Stomach (tissue), 9 donors: ENCODE results near the gene CHD6. TPM values are rescaled to one million over a fixed set of nuclear protein-coding genes. Genes with fewer than 3 reads are reported as not detected.

Experiments
- DNase-seq, 2 donors: peaks; one replicate each; pipeline versions ENCODE4 v3.0.0 to v3.0.0-alpha.2; 2013 to 2019
- H3K27ac ChIP-seq, 5 donors: fragments of 200-600 bp in 4 of 5; sonication (generic) in 4 of 5; one replicate each; pipeline ENCODE4 v1.5.1; 2013 to 2019; ENCODE audit warnings: mild to moderate bottlenecking in 1 of 5, moderate library complexity in 1 of 5
- H3K27me3 ChIP-seq, 3 donors: fragments of 200-600 bp; sonication (generic); one replicate each; pipeline ENCODE4 v1.5.1; 2017 to 2019; ENCODE audit warnings: mixed run types in 1 of 3
- H3K36me3 ChIP-seq, 4 donors: fragments of 200-600 bp; sonication (generic); 1 replicate in 3 of 4; 2 replicates in 1 of 4; pipeline ENCODE4 v1.5.1; 2016 to 2019
- H3K4me1 ChIP-seq, 4 donors: fragments of 200-600 bp; sonication (generic); one replicate each; pipeline ENCODE4 v1.5.1; 2016 to 2019
- H3K4me3 ChIP-seq, 4 donors: fragments of 200-600 bp; sonication (generic) in 3 of 4; one replicate each; pipeline ENCODE4 v1.5.1; 2016 to 2019; ENCODE audit warnings: mild to moderate bottlenecking in 1 of 4
- H3K9me3 ChIP-seq, 4 donors: fragments of 200-600 bp; sonication (generic); one replicate each; pipeline ENCODE4 v1.5.1; 2016 to 2019
- EP300 ChIP-seq: sonication (generic); formaldehyde crosslinking; IDR thresholded peaks from one replicate; pipeline ENCODE4 v1.6.1; 2017; ENCODE audit warnings: antibody characterized with exemption
- POLR2A ChIP-seq, 4 donors: fragments of 450-650 bp; IDR thresholded peaks; one replicate each; pipeline ENCODE4 v1.6.1; 2016; ENCODE audit warnings: antibody characterized with exemption in 4 of 4, control low read depth in 2 of 4, mild to moderate bottlenecking in 1 of 4, moderate library complexity in 1 of 4
- POLR2AphosphoS5 ChIP-seq, 3 donors: sonication (generic); formaldehyde crosslinking; IDR thresholded peaks; one replicate each; pipeline ENCODE4 v1.6.1; 2016; ENCODE audit warnings: antibody characterized with exemption in 3 of 3
- whole genome bisulfite sequencing, 5 donors: extraction: QIAGEN DNeasy Blood & Tissue Kit in 3 of 5; methylation state at CpG; one replicate each; pipeline versions ENCODE4 v1.1.5 to v1.1.7; 2013 to 2018; 5-methylcytosine and 5-hydroxymethylcytosine counted together
- intact Hi-C: fragments of 100-400 bp; cut with DNase I; formaldehyde crosslinking; loops from one replicate; pipeline ENCODE4 v1.15.1; 2023; ENCODE audit warnings: low total_unique reads
- polyA plus RNA-seq, 3 donors: library from polyadenylated mRNA; stranded (reverse); fragments of 200-250 nt; gene quantifications; one replicate each; pipeline ENCODE4 v1.2.3, GENCODE V29; 2013
- total RNA-seq, 5 donors: library from RNA; depleted of rRNA; stranded (reverse); fragments of >200 nt; gene quantifications; one replicate each; pipeline versions ENCODE4 v1.1.0 to v1.2.3, GENCODE V29; 2014 to 2016
- TF ChIP-seq, protein P1 (sequence below), 7 experiments: fragments of 450-650 bp in 4 of 7; fragments of 200-600 bp in 3 of 7; sonication (generic) in 3 of 7; IDR thresholded peaks; one replicate each; pipeline ENCODE4 v1.5.1; 2016 to 2019; ENCODE audit warnings: antibody characterized with exemption in 7 of 7, control low read depth in 2 of 7, mild to moderate bottlenecking in 1 of 7
- donor health status: healthy with polysubstance abuse.
- donor health status: Bipolar disorder and iron deficiency.
- donor health status: healthy.

The CHD6 gene
- total and polyA plus RNA-seq, 8 donors: 4.4 to 84.6 (median 47.5) TPM

DNA sequence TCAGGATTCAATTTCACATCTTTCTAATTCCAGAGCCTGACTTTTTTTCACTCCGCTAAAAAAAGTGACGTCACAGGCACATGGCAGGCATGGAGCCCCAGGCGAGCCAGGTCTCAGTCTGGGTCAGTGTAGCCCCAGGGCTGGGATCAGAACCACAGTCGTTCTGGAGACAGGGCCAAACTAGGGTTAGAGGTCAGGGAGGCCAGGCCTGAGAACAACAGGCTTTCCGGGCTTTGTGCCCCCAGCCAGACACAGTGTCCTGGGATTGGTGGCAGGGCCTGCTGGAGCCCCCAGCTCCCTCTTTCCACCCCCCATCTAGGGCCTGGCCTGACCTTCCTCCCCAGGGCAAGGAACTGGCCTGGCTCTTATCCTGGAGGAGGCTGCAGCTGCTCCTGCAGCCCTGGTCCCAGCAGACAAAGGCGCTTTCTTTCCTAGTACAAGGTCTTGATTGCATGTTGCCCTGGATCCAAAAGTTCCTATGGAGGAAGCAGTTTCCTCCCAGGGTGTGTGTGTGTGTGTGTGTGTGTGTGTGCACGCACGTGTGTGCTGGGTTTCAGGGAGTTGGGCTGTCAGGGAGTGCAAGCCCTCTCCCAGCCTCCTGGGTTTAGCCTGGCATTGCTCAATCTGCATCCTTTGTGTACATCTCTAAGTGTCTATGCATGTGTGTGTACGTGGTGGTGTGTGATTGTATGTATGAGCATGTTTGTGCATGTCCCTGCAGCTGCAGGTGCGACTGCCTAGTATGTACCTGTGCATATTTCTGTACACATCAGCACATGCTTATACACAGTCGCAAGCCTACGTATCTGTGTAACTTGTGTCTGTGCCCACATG lies 225.1 kb downstream of the CHD6 start:
- peak; percentile 32 to 71 for DNase-seq
- TF ChIP-seq POLR2A (IDR thresholded peaks at IDR 0.05) (no peak), POLR2AphosphoS5 (IDR thresholded peaks at IDR 0.05) (peak in 1 of 3 donors; percentile 6)
- Histone ChIP-seq H3K4me3 (no peak overlapping the region), H3K9me3 (no peaks in the 10 kb centered on the region), H3K4me1 (peaks cover 10 to 48% (median 23%) of the 10 kb centered on the region in 4 donors), H3K27me3 (no peaks in the 10 kb centered on the region), H3K27ac (peak overlapping the region in 2 of 5 donors; percentile 38 to 41), H3K36me3 (no peaks in the 10 kb centered on the region)
- intact Hi-C loops: no loop called here
- 55 to 76% (median 68%) methylated on average over 6 to 12 of the region's 12 CpGs for WGBS, 5 donors

- TF ChIP-seq POLR2AphosphoS5 (IDR thresholded peaks at IDR 0.05): no peak
- TF ChIP-seq, protein P1, sequence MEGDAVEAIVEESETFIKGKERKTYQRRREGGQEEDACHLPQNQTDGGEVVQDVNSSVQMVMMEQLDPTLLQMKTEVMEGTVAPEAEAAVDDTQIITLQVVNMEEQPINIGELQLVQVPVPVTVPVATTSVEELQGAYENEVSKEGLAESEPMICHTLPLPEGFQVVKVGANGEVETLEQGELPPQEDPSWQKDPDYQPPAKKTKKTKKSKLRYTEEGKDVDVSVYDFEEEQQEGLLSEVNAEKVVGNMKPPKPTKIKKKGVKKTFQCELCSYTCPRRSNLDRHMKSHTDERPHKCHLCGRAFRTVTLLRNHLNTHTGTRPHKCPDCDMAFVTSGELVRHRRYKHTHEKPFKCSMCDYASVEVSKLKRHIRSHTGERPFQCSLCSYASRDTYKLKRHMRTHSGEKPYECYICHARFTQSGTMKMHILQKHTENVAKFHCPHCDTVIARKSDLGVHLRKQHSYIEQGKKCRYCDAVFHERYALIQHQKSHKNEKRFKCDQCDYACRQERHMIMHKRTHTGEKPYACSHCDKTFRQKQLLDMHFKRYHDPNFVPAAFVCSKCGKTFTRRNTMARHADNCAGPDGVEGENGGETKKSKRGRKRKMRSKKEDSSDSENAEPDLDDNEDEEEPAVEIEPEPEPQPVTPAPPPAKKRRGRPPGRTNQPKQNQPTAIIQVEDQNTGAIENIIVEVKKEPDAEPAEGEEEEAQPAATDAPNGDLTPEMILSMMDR (IDR thresholded peaks at IDR 0.05): no peak
- TF ChIP-seq POLR2A (IDR thresholded peaks at IDR 0.05): no peak
- no peak for TF ChIP-seq EP300
- WGBS, 5 donors: 77 to 95% (median 87%) methylated on average over 1 of the region's 1 CpG
- DNase-seq: no peak
- H3K36me3 ChIP-seq: no peaks in the 10 kb centered on the region
- no peaks in the 10 kb centered on the region for H3K9me3 ChIP-seq
- H3K27ac ChIP-seq: peak overlapping the region in 2 of 5 donors; percentile 38 to 41
- intact Hi-C loops: no loop called here
- H3K4me3 ChIP-seq: no peak overlapping the region
- no peaks in the 10 kb centered on the region for H3K27me3 ChIP-seq
- H3K4me1 ChIP-seq: peaks cover 8 to 43% (median 24%) of the 10 kb centered on the region in 4 donors
Observed at GRCh38 chr20:41392295-41392694, 225.9 kb downstream of the CHD6 start.

GRCh38 chr20:41391587-41392001 lies 226.6 kb downstream of the CHD6 start:
- intact Hi-C loops: no loop called here
- 86 to 91% (median 87%) methylated on average over 10 of the region's 10 CpGs for WGBS, 5 donors
- TF ChIP-seq EP300 (no peak), POLR2AphosphoS5 (IDR thresholded peaks at IDR 0.05) (no peak), POLR2A (IDR thresholded peaks at IDR 0.05) (no peak)
- TF ChIP-seq, protein P1 (IDR thresholded peaks at IDR 0.05): no peak
- no peak for DNase-seq
- H3K36me3 ChIP-seq: no peaks in the 10 kb centered on the region
- no peak overlapping the region for H3K27ac ChIP-seq
- H3K4me3 ChIP-seq: no peak overlapping the region
- no peaks in the 10 kb centered on the region for H3K27me3 ChIP-seq
- H3K4me1 ChIP-seq: peaks cover 8 to 44% (median 25%) of the 10 kb centered on the region in 4 donors
- H3K9me3 ChIP-seq: no peaks in the 10 kb centered on the region

GRCh38 chr20:41390889-41391288 lies 227.3 kb downstream of the CHD6 start:
- TF ChIP-seq, protein P1 (IDR thresholded peaks at IDR 0.05): no peak
- no peak for TF ChIP-seq POLR2AphosphoS5 (IDR thresholded peaks at IDR 0.05)
- no peak for TF ChIP-seq EP300
- TF ChIP-seq POLR2A (IDR thresholded peaks at IDR 0.05): no peak

More at GRCh38 chr20:41390889-41391288, 227.3 kb downstream of the CHD6 start:
- Histone ChIP-seq H3K4me3 (no peak overlapping the region), H3K4me1 (peaks cover 3 to 38% (median 21%) of the 10 kb centered on the region in 4 donors), H3K36me3 (no peaks in the 10 kb centered on the region), H3K27me3 (no peaks in the 10 kb centered on the region), H3K27ac (no peak overlapping the region), H3K9me3 (no peaks in the 10 kb centered on the region)
- intact Hi-C loops: no loop called here
- no peak for DNase-seq
- WGBS, 5 donors: 95 to 99% (median 98%) methylated on average over 3 of the region's 3 CpGs
